Measurements from ENCODE around the gene LRP6. TPM values are rescaled to one million over a fixed set of nuclear protein-coding genes. Genes with fewer than 3 reads are reported as not detected.

The LRP6 gene
- total and polyA plus RNA-seq, 2 donors (not counting 1 experiment from before 2014, with no cell fraction given) = 21.0 to 39.3 TPM

DNA sequence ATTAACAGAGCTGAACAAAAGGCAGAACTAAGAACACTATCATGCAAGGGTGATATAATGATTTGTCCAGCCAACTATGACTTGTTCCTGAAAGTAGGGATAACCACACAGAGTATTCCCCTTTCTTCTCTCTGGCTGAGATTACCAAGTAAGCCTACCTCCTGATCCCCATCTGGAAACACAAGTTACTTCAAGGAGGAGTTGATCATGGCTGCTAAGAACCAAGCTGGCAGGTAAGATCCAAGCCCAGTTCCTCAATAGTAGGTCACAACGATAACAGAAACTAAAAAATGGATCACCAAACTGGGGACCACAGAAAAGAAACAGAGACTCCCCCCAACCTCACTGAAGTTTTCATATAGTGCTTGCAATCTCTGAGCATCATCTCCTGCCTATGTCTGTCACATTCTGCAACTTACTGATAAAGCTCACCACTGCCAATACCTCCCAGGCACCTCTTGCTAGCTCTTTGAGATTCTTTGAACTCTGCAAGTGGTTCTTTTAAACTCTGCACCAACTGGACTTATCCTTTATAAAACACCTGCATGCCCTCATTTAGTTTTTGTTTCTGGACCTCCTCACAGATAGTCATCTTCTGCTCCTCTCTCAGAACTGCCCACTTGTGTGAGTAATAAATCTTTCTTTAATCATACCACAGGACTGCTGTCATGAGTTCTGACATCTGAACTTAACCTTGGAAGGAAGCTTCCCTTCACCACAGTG is 76.6 kb downstream of the LRP6 start:
- Histone ChIP-seq H3K79me2 (ENCODE audit: control insufficient read depth, insufficient read depth, low read length) (peaks cover 2% of the 10 kb centered on the region), H4K20me1 (ENCODE audit: control insufficient read depth, extremely low read depth, insufficient read depth, low read length) (no peaks in the 10 kb centered on the region), H3K4me3 (replicated peaks in 1 of 4; ENCODE audit: control extremely low read depth in 1 of 4, insufficient read depth in 1 of 4, low read depth in 3 of 4, low read length in 4 of 4) (no peak overlapping the region), H3K27me3 (ENCODE audit: control insufficient read depth, insufficient read depth, low read length) (no peaks in the 10 kb centered on the region), H3K27ac (ENCODE audit: insufficient read depth, low read length) (no peak overlapping the region), H3K4me1 (ENCODE audit: control insufficient read depth, extremely low read depth, insufficient read depth, low read length) (peaks cover 2% of the 10 kb centered on the region), H3K4me2 (ENCODE audit: extremely low read depth, insufficient read depth, low read length) (no peak overlapping the region), H2AFZ (ENCODE audit: low read length) (no peak overlapping the region), H3K9me3 (ENCODE audit: control insufficient read depth, insufficient read depth, low read depth, low read length) (no peaks in the 10 kb centered on the region), H3K36me3 (ENCODE audit: control insufficient read depth, insufficient read depth, low read length) (no peaks in the 10 kb centered on the region), H3K9ac (ENCODE audit: insufficient read depth, low read length) (no peak overlapping the region)
- no peak for TF ChIP-seq EZH2 (IDR thresholded peaks at IDR 0.05; ENCODE audit: low read length, missing control alignments)
- TF ChIP-seq, protein P1, sequence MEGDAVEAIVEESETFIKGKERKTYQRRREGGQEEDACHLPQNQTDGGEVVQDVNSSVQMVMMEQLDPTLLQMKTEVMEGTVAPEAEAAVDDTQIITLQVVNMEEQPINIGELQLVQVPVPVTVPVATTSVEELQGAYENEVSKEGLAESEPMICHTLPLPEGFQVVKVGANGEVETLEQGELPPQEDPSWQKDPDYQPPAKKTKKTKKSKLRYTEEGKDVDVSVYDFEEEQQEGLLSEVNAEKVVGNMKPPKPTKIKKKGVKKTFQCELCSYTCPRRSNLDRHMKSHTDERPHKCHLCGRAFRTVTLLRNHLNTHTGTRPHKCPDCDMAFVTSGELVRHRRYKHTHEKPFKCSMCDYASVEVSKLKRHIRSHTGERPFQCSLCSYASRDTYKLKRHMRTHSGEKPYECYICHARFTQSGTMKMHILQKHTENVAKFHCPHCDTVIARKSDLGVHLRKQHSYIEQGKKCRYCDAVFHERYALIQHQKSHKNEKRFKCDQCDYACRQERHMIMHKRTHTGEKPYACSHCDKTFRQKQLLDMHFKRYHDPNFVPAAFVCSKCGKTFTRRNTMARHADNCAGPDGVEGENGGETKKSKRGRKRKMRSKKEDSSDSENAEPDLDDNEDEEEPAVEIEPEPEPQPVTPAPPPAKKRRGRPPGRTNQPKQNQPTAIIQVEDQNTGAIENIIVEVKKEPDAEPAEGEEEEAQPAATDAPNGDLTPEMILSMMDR (conservative IDR thresholded peaks at IDR 0.05 in 1 of 2, IDR thresholded peaks at IDR 0.05 in 1 of 2; ENCODE audit: low read depth in 1 of 2, low read length in 2 of 2) = no peak
- peak in 1 of 2 donors; percentile 25 for DNase-seq (ENCODE audit: low read depth in 2 of 2)

DNA sequence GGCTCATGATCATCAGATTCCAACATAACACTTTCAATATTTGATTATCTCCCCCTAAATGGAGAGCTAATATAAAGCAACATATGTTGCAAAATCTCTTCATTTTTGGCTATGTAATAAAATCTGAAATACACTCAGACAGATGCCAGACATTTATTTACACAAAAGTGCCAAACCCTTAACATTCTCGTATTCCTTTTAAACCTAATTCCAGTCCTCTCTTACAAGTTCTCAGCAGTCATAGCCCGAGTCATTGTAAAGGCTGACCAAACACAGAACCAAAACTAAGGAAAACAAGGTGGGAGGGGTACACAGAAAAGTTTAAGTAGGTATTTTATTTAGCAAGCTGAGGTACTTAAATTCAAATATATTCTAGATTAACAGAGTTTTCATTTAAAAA is 81.4 kb downstream of the LRP6 start:
- no peak overlapping the region for H3K9ac ChIP-seq (ENCODE audit: insufficient read depth, low read length)
- H3K79me2 ChIP-seq (ENCODE audit: control insufficient read depth, insufficient read depth, low read length) = peaks cover 2% of the 10 kb centered on the region
- peak in 1 of 2 donors; percentile 47 for DNase-seq (ENCODE audit: low read depth in 2 of 2)
- H2AFZ ChIP-seq (ENCODE audit: low read length) = no peak overlapping the region
- H3K27me3 ChIP-seq (ENCODE audit: control insufficient read depth, insufficient read depth, low read length) = no peaks in the 10 kb centered on the region
- peaks cover 8% of the 10 kb centered on the region for H3K4me1 ChIP-seq (ENCODE audit: control insufficient read depth, extremely low read depth, insufficient read depth, low read length)
- H3K27ac ChIP-seq (ENCODE audit: insufficient read depth, low read length) = no peak overlapping the region
- no peak overlapping the region for H3K4me3 ChIP-seq (replicated peaks in 1 of 4; ENCODE audit: control extremely low read depth in 1 of 4, insufficient read depth in 1 of 4, low read depth in 3 of 4, low read length in 4 of 4)
- TF ChIP-seq, protein P1 (conservative IDR thresholded peaks at IDR 0.05 in 1 of 2, IDR thresholded peaks at IDR 0.05 in 1 of 2; ENCODE audit: low read depth in 1 of 2, low read length in 2 of 2) = no peak
- no peak for TF ChIP-seq EZH2 (IDR thresholded peaks at IDR 0.05; ENCODE audit: low read length, missing control alignments)
- H3K9me3 ChIP-seq (ENCODE audit: control insufficient read depth, insufficient read depth, low read depth, low read length) = no peaks in the 10 kb centered on the region
- H3K36me3 ChIP-seq (ENCODE audit: control insufficient read depth, insufficient read depth, low read length) = no peaks in the 10 kb centered on the region
- H4K20me1 ChIP-seq (ENCODE audit: control insufficient read depth, extremely low read depth, insufficient read depth, low read length) = no peaks in the 10 kb centered on the region
- no peak overlapping the region for H3K4me2 ChIP-seq (ENCODE audit: extremely low read depth, insufficient read depth, low read length)

DNA sequence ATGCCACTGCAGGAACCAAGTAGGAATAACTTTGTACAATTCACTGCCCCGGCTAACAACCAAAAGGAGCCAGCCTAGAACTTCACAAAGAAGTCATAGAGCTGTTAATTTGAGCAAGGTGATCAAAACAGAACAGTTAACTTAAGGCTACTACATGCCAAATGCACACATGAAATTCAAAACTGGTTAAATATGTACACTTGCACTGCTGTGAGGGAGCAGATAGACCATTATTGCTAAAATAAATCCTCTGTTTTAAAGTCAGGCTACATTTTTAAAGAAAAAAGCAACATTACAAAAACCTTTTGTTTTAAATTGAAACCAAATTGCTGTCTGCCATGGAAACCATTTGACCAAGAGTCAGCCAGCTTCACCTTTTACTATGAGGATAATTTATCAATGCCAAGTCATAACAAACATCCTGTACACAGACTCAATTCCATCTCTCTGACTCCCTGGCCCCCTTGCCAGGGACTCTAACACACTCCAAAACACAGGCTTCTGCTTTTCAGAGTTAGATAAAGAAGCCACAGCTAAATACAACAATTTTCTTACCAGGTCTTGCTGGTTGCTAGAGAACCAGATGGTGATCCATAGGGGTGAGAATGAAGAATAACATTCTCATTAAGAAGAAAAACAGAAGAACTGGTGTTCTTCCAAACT is 84.0 kb downstream of the LRP6 start:
- no peaks in the 10 kb centered on the region for H3K79me2 ChIP-seq (ENCODE audit: control insufficient read depth, insufficient read depth, low read length)
- H2AFZ ChIP-seq (ENCODE audit: low read length) = no peak overlapping the region
- no peak overlapping the region for H3K9ac ChIP-seq (ENCODE audit: insufficient read depth, low read length)
- H4K20me1 ChIP-seq (ENCODE audit: control insufficient read depth, extremely low read depth, insufficient read depth, low read length) = no peaks in the 10 kb centered on the region
- H3K4me1 ChIP-seq (ENCODE audit: control insufficient read depth, extremely low read depth, insufficient read depth, low read length) = peaks cover 8% of the 10 kb centered on the region
- H3K9me3 ChIP-seq (ENCODE audit: control insufficient read depth, insufficient read depth, low read depth, low read length) = no peaks in the 10 kb centered on the region
- H3K4me2 ChIP-seq (ENCODE audit: extremely low read depth, insufficient read depth, low read length) = no peak overlapping the region
- DNase-seq (ENCODE audit: low read depth in 2 of 2) = peak; percentile 80 to 93
- H3K36me3 ChIP-seq (ENCODE audit: control insufficient read depth, insufficient read depth, low read length) = no peaks in the 10 kb centered on the region
- no peaks in the 10 kb centered on the region for H3K27me3 ChIP-seq (ENCODE audit: control insufficient read depth, insufficient read depth, low read length)
- TF ChIP-seq EZH2 (IDR thresholded peaks at IDR 0.05; ENCODE audit: low read length, missing control alignments) = no peak
- TF ChIP-seq, protein P1 (conservative IDR thresholded peaks at IDR 0.05 in 1 of 2, IDR thresholded peaks at IDR 0.05 in 1 of 2; ENCODE audit: low read depth in 1 of 2, low read length in 2 of 2) = no peak
- H3K27ac ChIP-seq (ENCODE audit: insufficient read depth, low read length) = peak overlapping the region; percentile 34
- no peak overlapping the region for H3K4me3 ChIP-seq (replicated peaks in 1 of 4; ENCODE audit: control extremely low read depth in 1 of 4, insufficient read depth in 1 of 4, low read depth in 3 of 4, low read length in 4 of 4)
